HAP-1 (cell line): ENCODE measurements around the gene IMMP2L.

Experiments
- DNase-seq, 2 experiments: peaks; one replicate each; pipeline ENCODE4 v3.0.0-alpha.2; 2016 to 2020; ENCODE audit warnings: low spot score in 2 of 2
- H3K27me3 ChIP-seq: fragments of 250-450 bp; sonication (Bioruptor Pico); 2 replicates; pipeline ENCODE4 v1.5.1; 2020; ENCODE audit warnings: low read depth, mild to moderate bottlenecking, moderate library complexity
- H3K36me3 ChIP-seq: fragments of 250-450 bp; sonication (Bioruptor Pico); replicated peaks from 2 replicates; pipeline ENCODE4 v1.5.1; 2020; ENCODE audit warnings: mild to moderate bottlenecking
- H3K4me1 ChIP-seq: fragments of 250-450 bp; sonication (Bioruptor Pico); 2 replicates; pipeline ENCODE4 v1.5.1; 2020; ENCODE audit warnings: mild to moderate bottlenecking
- H3K4me3 ChIP-seq: fragments of 250-450 bp; sonication (Bioruptor Pico); 2 replicates; pipeline ENCODE4 v1.5.1; 2020; ENCODE audit warnings: mild to moderate bottlenecking, moderate library complexity
- H3K9me3 ChIP-seq: fragments of 250-450 bp; sonication (Bioruptor Pico); 2 replicates; pipeline ENCODE4 v1.5.1; 2020; ENCODE audit warnings: mild to moderate bottlenecking, moderate library complexity
- in situ Hi-C: fragments of 300-500 bp; cut with MboI; formaldehyde crosslinking; loops from 3 replicates; pipeline ENCODE4 v1.14.3; 2020; ENCODE audit warnings: low sequenced_read_pairs, inconsistent platforms, mixed read lengths

IMMP2L gene

DNA sequence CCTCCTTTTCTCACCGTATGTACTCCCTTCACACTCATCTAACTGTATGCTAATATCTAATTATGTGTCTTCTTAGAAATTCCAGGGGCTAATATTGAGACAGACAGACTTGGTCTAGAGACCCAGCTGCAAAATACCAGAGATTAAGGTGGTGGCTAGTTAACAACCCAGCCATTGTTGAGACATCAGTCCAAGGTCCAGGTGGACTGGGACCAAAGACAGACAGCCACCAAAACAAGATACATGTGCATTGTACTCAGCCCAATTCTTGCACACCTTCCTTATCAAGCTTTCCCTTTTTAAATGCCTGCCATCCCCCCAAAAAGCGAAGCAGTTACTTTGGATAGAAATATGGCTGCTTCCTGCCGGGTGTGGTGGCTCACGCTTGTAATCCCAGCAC lies 514.7 kb downstream of the IMMP2L start:
- no peaks in the 10 kb centered on the region for H3K9me3 ChIP-seq
- no peak overlapping the region for H3K4me3 ChIP-seq
- no peak for DNase-seq
- H3K4me1 ChIP-seq, result peaks cover 30% of the 10 kb centered on the region
- no peaks in the 10 kb centered on the region for H3K36me3 ChIP-seq
- in situ Hi-C loops, result no loop called here
- H3K27me3 ChIP-seq, result no peaks in the 10 kb centered on the region

DNA sequence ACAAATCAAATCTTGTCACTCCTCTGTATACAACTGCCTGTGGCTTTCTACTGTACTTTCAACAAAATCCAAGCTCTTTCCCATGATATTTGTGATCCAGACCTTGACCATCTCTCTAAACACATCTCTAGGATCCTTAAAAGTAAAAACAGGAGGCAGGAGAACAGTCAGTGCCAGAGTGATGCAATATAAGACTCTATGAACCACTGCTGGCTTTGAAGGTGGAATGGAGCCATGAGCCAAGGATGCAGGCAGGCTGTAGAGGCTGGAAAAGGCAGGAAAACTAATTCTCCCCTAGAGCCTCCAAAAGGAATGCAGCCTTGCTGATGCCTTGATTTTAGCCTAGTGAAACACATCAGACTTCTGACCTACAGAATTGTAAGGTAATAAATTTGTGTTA lies 516.8 kb downstream of the IMMP2L start:
- Histone ChIP-seq H3K27me3 (no peaks in the 10 kb centered on the region), H3K36me3 (no peaks in the 10 kb centered on the region), H3K4me1 (peaks cover 17% of the 10 kb centered on the region), H3K4me3 (no peak overlapping the region), H3K9me3 (no peaks in the 10 kb centered on the region)
- DNase-seq, result no peak
- in situ Hi-C loops, result no loop called here

DNA sequence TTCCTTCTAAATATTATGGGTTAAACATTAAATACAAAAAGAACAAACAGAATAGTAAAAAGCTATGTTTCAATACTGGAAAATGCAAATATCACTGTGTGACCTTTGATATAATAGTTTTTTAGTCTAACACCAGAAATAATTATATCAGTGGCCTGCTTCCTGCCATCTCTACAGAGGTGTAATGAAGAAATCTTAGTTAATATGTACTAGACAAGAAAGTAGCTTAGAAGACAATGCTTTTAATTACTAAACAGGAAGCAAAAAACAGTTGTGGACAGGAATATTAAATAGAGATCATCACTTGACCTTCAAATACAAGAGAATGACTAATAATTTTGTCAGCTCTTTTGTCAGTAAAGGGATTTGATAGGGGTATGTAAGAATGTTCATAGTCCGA lies 518.7 kb downstream of the IMMP2L start:
- DNase-seq, result no peak
- H3K4me1 ChIP-seq, result peaks cover 8% of the 10 kb centered on the region
- no peaks in the 10 kb centered on the region for H3K36me3 ChIP-seq
- H3K4me3 ChIP-seq, result no peak overlapping the region
- H3K27me3 ChIP-seq, result no peaks in the 10 kb centered on the region
- H3K9me3 ChIP-seq, result no peaks in the 10 kb centered on the region
- in situ Hi-C loops, result no loop called here

DNA sequence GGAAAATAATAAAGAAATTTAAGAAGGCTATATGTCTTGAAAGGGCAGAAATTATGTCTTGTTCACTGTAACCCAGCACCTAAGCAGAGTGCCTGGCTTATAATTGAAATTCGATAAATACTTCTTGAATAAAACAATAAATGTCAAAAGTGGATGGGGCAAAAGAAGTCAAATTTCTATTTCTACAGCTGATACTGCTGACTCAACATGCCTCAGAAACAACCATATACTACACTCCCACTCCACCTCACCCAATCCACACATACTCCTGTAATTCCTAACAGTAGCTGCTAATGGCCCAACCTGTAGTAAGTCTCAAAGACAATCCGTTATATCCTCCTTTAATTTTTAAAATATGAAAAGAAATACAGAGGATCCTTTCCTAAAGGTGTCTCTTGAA lies 519.5 kb downstream of the IMMP2L start:
- Histone ChIP-seq H3K36me3 (no peaks in the 10 kb centered on the region), H3K9me3 (no peaks in the 10 kb centered on the region), H3K27me3 (no peaks in the 10 kb centered on the region), H3K4me3 (no peak overlapping the region), H3K4me1 (peaks cover 8% of the 10 kb centered on the region)
- no peak for DNase-seq
- in situ Hi-C loops, result no loop called here

DNA sequence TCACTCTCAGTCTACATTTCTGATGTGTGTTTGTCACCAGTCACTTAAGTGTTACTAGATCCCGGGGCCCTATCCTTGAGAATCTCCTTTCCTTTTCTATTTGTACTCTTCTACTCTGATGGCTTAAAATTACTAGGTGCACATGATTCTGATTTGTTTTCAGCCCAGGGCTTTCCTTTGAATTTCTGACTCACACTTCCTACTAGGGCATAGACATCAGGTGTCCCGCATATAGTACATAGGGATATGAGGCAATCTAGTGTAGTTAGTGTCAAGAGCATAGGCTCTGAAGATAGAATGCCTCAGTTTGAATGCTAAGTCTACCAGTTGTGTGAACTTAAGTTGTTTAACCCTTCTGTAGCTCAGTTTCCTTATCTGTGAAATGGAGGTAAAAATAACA lies 520.7 kb downstream of the IMMP2L start:
- in situ Hi-C loops, result no loop called here
- Histone ChIP-seq H3K4me1 (peaks cover 18% of the 10 kb centered on the region), H3K36me3 (no peaks in the 10 kb centered on the region), H3K4me3 (no peak overlapping the region), H3K27me3 (no peaks in the 10 kb centered on the region), H3K9me3 (no peaks in the 10 kb centered on the region)
- no peak for DNase-seq

DNA sequence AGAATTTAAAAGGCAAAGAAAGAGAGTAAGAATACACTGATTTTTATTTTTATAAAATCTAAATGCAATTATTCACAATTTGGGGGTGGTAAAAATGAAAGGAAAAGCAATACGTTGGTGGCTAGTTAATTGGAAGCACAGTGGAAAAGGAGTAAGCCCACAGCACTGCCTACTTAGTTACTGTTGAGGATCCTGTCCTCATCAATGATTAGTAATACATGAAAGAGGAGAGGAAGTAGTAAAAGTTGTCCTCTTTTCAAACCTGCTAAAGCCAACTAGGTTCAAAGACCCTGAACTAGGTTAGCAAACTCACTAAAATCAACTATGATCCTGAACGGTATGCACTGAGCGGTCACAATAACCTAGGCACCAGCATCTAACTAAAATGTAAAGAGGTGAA lies 524.1 kb downstream of the IMMP2L start:
- in situ Hi-C loops, result no loop called here
- H3K36me3 ChIP-seq, result no peaks in the 10 kb centered on the region
- DNase-seq, result no peak
- H3K9me3 ChIP-seq, result no peaks in the 10 kb centered on the region
- no peaks in the 10 kb centered on the region for H3K27me3 ChIP-seq
- H3K4me3 ChIP-seq, result no peak overlapping the region
- H3K4me1 ChIP-seq, result peaks cover 18% of the 10 kb centered on the region

DNA sequence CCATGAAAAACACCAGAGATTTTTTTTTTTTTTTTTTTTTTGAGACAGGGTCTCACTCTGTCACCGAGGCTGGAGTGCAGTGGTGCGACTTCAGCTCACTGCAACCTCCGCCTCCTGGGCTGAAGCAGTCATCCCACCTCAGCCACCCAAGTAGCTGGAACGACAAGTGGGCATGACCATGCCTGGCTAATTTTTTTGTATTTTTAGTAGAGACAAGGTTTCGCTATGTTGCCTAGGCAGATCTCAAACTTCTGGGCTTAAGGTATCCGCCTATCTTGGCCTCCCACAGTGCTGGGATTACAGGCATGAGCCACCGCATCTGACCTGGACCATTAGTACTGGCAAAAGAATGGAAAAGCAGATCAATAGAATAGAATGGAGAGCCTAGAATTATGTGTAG lies 530.4 kb downstream of the IMMP2L start:
- in situ Hi-C loops, result no loop called here
- no peaks in the 10 kb centered on the region for H3K27me3 ChIP-seq
- DNase-seq, result no peak
- H3K36me3 ChIP-seq, result no peaks in the 10 kb centered on the region
- peaks cover 17% of the 10 kb centered on the region for H3K4me1 ChIP-seq
- no peak overlapping the region for H3K4me3 ChIP-seq
- H3K9me3 ChIP-seq, result no peaks in the 10 kb centered on the region

DNA sequence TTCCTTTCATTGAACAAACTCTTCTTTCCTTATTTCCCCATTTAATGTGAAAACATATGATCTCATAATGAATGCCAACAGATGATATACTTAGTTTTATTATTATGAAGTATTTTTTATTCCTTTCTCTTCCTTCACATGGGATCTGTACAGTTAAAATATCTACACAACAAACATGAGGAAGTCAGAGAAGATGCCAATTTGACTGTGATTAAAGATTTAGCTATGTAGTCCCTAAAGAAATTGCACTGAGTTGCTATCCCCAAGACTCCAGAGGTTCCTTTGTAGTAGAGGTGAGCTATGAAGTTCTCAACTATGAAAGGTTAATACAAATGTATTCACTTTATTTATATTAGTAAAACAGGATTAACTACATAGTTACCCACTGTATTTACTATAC lies 532.0 kb downstream of the IMMP2L start:
- Histone ChIP-seq H3K9me3 (no peaks in the 10 kb centered on the region), H3K4me3 (no peak overlapping the region), H3K36me3 (no peaks in the 10 kb centered on the region), H3K27me3 (no peaks in the 10 kb centered on the region), H3K4me1 (peaks cover 27% of the 10 kb centered on the region)
- in situ Hi-C loops, result no loop called here
- no peak for DNase-seq

DNA sequence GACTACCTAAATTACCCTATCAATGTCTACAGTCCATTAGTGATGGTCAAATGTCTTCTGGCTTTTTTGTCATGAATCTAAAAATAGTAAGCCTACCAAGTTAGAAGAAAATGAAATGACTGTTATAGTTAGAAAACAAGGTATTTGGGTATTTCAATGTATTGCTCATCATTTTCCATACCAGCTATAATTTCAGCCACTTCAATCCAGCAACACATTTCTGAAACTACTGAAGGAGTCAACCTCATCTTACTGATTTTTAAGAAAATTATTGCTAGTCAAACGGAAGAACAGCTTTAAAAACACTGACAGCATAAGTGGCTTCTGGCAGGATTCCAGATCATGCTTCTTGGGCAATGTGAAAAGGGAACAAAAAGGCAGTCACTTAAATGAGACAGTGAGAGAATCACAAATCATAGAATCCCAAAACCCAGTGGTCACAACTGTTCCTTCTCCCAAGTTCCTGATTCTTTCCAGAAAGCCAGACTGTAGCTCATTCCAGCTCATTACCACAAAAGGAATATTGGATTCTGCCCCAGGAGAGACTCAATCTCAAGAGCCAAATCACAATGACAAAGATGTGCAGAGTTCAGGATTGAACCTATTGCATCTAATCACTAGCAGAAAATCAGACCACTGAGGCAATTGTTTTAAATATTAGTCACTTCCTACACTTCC lies 532.6 kb downstream of the IMMP2L start:
- no peak overlapping the region for H3K4me3 ChIP-seq
- in situ Hi-C loops, result no loop called here
- no peaks in the 10 kb centered on the region for H3K36me3 ChIP-seq
- no peaks in the 10 kb centered on the region for H3K9me3 ChIP-seq
- H3K4me1 ChIP-seq, result peaks cover 29% of the 10 kb centered on the region
- no peak for DNase-seq
- H3K27me3 ChIP-seq, result no peaks in the 10 kb centered on the region

DNA sequence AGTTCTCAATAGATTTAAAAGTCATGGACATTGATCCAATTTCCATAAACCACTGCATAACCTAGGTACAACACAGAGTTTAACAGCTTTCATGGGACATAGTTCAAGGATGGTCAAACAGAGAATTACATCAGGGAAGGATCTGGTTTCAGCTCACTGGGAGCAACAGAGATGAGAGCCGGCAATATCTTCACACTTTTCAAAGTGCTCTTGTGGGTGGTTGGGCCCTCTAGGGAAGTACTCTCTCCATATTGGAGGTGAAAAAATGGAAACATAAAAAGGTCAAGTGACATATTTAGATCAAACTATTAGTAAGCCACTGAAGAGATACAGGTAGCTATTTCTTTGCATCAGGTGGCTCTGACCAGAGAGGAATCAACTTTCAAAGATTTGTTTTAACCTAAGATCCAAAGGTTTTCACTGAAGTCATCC lies 533.1 kb downstream of the IMMP2L start:
- Histone ChIP-seq H3K36me3 (no peaks in the 10 kb centered on the region), H3K4me3 (no peak overlapping the region), H3K4me1 (peaks cover 29% of the 10 kb centered on the region), H3K9me3 (no peaks in the 10 kb centered on the region), H3K27me3 (no peaks in the 10 kb centered on the region)
- DNase-seq, result no peak
- in situ Hi-C loops, result no loop called here

DNA sequence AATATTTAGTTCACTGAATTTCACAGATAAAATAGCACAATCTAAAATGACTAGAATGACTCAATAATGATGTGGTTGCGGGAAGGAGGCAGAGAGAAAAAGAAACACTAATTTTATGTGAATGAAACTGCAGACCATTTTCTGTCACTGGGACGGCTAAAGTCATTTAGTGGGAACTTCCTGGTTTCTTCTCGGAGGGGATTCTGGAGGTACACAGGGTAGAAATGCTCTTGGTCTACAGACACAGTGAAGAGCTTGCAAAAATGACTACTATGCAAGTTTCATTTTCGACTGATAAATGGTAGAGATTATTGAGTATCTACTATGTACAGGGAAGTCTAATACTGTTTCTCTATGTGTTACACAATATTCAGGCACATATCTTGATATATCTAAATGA lies 534.9 kb downstream of the IMMP2L start:
- H3K9me3 ChIP-seq, result no peaks in the 10 kb centered on the region
- in situ Hi-C loops, result no loop called here
- DNase-seq, result no peak
- no peak overlapping the region for H3K4me3 ChIP-seq
- H3K36me3 ChIP-seq, result no peaks in the 10 kb centered on the region
- peaks cover 29% of the 10 kb centered on the region for H3K4me1 ChIP-seq
- no peaks in the 10 kb centered on the region for H3K27me3 ChIP-seq

DNA sequence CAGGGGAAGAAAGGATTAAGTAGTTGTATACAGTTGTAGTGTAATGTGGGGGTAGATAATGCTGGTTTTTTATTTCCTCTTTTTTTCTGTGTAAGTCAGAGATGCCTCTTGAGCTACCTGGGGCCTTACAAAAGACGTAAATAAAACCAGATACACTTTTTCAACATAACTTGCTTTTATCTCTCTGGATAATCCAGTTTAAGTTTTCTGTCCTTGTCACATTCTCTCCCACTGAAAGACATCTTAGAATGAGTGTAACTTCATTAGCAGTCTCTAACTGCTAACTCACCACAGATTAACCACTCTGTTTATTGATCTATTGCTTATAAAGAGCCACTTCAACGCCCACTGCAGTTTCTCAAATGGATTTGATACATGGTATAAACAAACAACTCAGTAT lies 535.5 kb downstream of the IMMP2L start:
- Histone ChIP-seq H3K36me3 (no peaks in the 10 kb centered on the region), H3K4me1 (peaks cover 29% of the 10 kb centered on the region), H3K4me3 (no peak overlapping the region), H3K9me3 (no peaks in the 10 kb centered on the region), H3K27me3 (no peaks in the 10 kb centered on the region)
- in situ Hi-C loops, result no loop called here
- no peak for DNase-seq

DNA sequence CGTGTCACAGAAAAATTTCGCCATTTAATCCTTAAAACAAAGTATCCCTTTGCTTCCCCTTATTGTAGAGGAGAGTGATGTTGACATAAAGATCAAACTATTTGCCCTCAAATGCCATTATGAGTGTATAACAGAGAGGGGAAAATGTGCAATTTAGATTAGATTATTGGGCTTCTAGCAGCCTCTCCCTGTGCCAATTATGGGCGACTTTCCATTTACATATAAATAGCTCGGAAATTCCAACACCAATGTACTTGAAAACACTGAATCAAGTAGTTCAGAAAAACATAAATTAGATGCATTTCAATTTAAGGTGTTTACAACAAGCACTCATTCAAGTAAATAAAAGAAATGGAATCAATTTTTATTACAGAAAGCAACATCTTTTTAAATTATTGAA lies 535.9 kb downstream of the IMMP2L start:
- in situ Hi-C loops, result no loop called here
- Histone ChIP-seq H3K36me3 (no peaks in the 10 kb centered on the region), H3K27me3 (no peaks in the 10 kb centered on the region), H3K9me3 (no peaks in the 10 kb centered on the region), H3K4me1 (peaks cover 29% of the 10 kb centered on the region), H3K4me3 (no peak overlapping the region)
- peak; percentile 52 to 97 for DNase-seq

DNA sequence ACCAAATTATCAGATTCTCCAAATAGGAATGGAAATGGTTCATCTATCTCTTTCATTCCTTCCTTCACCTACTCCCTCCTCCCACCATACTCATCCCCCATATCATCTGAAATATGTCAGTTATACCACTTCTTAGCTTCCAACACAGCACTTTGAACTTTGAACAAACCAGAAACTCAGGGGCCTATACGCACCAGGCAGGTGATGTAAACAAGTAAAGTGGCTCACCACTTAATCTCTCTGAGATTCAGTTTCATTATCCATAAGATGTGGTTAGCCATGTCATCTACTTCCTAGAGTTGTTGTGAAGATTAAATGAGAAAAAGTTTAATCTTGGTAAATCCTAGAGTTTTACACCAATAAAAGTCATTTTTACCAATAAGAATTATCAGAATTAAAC lies 537.3 kb downstream of the IMMP2L start:
- no peaks in the 10 kb centered on the region for H3K36me3 ChIP-seq
- no peak for DNase-seq
- H3K4me1 ChIP-seq, result peaks cover 28% of the 10 kb centered on the region
- in situ Hi-C loops, result no loop called here
- no peak overlapping the region for H3K4me3 ChIP-seq
- H3K9me3 ChIP-seq, result no peaks in the 10 kb centered on the region
- no peaks in the 10 kb centered on the region for H3K27me3 ChIP-seq
